Right lobe of liver (tissue), 4 donors: ENCODE data around the gene ADSS2.

Experiments used
- POLR2A ChIP-seq: fragments of 450-650 bp; IDR thresholded peaks from one replicate; pipeline ENCODE4 v1.6.1; 2017; ENCODE audit warnings: antibody characterized with exemption, mild to moderate bottlenecking
- TF ChIP-seq, protein P1 (sequence below), 4 donors: fragments of 200-600 bp in 3 of 4; fragments of 450-650 bp in 1 of 4; IDR thresholded peaks; one replicate each; pipeline versions ENCODE4 v1.5.1 to v1.8.0; 2016 to 2022; ENCODE audit warnings: antibody characterized with exemption in 4 of 4, mild to moderate bottlenecking in 2 of 4
- donor health status: DM: no; HTN: no; CAD: no.
- donor health status: DM: no; HTN: no; CAD: no.
- donor health status: DM: no; HTN: yes; CAD: no.

GRCh38 chr1:244427647-244428046 is 24.1 kb downstream of the ADSS2 start:
- TF ChIP-seq, protein P1, sequence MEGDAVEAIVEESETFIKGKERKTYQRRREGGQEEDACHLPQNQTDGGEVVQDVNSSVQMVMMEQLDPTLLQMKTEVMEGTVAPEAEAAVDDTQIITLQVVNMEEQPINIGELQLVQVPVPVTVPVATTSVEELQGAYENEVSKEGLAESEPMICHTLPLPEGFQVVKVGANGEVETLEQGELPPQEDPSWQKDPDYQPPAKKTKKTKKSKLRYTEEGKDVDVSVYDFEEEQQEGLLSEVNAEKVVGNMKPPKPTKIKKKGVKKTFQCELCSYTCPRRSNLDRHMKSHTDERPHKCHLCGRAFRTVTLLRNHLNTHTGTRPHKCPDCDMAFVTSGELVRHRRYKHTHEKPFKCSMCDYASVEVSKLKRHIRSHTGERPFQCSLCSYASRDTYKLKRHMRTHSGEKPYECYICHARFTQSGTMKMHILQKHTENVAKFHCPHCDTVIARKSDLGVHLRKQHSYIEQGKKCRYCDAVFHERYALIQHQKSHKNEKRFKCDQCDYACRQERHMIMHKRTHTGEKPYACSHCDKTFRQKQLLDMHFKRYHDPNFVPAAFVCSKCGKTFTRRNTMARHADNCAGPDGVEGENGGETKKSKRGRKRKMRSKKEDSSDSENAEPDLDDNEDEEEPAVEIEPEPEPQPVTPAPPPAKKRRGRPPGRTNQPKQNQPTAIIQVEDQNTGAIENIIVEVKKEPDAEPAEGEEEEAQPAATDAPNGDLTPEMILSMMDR (IDR thresholded peaks at IDR 0.05) = no peak
- no peak for TF ChIP-seq POLR2A
